NB4 (cell line): ENCODE measurements around the gene BAZ2B.

Source experiments
- TF ChIP-seq, protein P1 (sequence below): IDR thresholded peaks from one replicate; pipeline ENCODE4 v1.5.1; 2012; ENCODE audit warnings: low read depth, low read length
- TF ChIP-seq, protein P2 (sequence below): IDR thresholded peaks from 2 replicates; pipeline ENCODE4 v1.6.1; 2011; ENCODE audit warnings: low read depth, low read length

DNA sequence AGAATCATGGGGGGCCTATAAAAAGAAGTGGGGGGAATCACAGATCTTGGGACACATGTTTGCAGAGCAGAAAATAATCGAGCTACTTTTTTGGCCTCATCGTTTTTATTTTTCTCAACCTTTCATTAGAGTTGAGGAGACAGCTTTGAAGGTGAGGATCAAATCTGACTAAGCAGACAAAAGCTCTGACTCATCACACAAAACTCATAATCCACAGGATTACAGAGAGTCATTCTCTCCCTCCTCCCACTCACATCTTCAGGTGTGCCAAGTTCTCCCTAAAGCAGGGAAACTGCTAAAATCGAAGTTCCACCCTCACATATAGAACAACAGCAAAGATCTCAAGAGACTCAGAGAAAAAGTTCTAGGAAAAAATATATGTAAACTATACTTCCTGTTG lies 15.6 kb downstream of the BAZ2B start:
- TF ChIP-seq, protein P1, sequence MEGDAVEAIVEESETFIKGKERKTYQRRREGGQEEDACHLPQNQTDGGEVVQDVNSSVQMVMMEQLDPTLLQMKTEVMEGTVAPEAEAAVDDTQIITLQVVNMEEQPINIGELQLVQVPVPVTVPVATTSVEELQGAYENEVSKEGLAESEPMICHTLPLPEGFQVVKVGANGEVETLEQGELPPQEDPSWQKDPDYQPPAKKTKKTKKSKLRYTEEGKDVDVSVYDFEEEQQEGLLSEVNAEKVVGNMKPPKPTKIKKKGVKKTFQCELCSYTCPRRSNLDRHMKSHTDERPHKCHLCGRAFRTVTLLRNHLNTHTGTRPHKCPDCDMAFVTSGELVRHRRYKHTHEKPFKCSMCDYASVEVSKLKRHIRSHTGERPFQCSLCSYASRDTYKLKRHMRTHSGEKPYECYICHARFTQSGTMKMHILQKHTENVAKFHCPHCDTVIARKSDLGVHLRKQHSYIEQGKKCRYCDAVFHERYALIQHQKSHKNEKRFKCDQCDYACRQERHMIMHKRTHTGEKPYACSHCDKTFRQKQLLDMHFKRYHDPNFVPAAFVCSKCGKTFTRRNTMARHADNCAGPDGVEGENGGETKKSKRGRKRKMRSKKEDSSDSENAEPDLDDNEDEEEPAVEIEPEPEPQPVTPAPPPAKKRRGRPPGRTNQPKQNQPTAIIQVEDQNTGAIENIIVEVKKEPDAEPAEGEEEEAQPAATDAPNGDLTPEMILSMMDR, result no peak
- TF ChIP-seq, protein P2, sequence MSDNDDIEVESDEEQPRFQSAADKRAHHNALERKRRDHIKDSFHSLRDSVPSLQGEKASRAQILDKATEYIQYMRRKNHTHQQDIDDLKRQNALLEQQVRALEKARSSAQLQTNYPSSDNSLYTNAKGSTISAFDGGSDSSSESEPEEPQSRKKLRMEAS, result no peak
